ENCODE results near the gene CLTC.
"Not testable (repeated sequence)": the region's sequence is repeated elsewhere in the genome, so short reads cannot be mapped to it uniquely, and the experiment has no call there.

Gene CLTC

DNA sequence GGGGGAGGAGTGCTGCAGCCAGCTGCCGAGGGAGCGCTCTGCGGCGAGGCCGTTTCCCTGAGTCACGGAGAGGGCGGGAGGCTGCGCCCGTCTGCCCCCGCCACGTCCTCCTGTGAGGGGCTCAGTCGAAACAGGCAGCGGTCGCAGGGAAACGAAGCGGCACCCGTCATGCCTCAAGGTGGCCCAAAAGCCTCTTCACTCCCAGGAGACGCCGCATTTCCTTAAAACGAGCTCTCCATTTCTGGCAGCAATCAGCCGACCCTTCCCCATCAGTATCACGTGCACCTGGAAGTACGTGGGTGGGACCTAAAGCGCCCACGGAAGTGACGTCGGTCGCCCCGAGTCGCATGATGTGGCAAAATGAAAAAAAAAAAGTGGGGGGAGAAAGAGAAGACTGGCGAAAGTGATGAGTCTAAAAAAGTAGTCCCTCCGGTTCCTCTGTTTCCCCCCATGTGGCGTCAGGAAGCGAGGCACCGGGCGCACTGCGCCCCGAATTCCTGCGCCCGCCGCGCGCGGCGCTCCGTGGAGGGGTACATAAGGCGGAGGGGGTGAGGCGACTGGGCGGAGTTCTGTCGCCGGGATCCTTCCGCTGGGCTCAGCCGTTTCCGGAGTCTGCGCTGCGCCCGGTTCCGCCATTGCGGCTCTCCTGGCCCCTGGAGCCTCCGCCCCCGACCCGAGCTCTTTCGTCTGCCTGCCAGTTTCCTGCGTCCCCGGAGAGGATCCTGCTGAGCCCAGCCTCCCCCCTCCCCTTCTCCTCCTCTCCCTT, at the start of gene CLTC:
Gene CLTC (plus strand): TSS at position 598 of the 766 bp plus-strand sequence. CDS start 237 bp downstream, outside the sequence.
- DNase-seq, result peak; percentile 88

DNA sequence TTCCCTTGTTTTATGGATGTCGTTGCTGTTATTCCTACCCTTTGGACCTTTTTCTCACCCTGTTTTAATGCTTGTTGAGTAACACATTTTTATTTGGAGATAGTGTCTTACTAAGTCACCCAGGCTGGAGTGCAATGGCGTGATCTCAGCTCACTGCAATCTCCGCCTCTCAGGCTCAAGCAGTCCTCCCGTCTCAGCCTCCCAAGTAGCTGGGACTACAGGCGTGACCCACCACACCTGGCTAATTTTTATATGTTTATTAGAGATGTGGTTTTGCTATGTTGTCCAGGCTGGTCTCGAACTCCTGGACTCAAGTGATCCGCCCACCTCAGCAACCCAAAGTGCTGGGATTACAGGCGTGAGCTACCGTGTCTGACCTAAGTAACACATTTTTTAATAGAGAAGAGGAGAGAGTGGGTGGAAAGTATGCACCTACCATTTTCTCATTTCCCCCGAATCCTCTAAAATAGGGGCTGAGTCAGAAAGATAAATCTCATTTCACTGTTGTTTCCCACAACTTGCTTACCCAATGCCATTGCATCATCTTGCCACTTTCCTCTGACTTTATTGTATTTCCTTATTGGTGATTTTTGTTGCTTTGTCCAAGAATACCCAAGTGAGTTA, 47.3 kb upstream of the CLTC start:
- DNase-seq, result no peak

DNA sequence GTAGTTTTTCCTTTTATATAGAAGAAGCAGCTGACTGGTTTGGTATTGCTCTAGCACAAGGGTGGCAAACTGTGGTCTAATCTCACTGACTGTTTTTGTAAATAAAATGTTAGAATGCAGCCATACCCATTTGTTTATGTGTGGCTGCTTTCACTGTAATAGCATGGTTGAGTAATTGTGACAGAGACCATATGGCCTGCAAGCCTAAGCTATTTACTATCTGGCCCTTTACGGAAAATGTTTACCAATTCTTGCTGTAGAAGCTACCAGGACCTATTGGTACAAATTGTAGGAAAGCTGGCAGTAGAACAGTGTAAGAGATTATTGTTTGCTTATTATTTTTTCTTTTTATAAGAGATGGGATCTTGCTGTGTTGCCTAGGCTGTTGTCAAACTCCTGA, 35.5 kb upstream of the CLTC start:
- not testable (repeated sequence) for DNase-seq

DNA sequence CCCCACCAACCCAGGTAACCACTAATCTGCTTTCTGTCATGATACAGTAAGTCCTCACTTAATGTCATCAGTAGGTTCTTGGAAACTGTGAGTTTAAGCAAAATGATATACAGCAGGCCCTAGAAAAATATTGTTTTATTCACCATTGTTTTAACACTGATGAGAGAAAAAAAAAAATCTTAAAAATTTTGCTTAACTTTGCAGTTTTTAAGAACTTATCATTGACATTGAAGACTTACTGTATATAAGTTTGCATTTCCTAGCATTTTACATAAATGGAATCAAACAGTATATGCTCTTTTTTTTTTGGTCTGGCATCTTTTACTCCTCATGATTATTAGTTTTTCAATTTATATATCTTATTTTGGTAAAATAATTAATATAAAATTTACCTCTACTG, 19.5 kb upstream of the CLTC start:
- no peak for DNase-seq

DNA sequence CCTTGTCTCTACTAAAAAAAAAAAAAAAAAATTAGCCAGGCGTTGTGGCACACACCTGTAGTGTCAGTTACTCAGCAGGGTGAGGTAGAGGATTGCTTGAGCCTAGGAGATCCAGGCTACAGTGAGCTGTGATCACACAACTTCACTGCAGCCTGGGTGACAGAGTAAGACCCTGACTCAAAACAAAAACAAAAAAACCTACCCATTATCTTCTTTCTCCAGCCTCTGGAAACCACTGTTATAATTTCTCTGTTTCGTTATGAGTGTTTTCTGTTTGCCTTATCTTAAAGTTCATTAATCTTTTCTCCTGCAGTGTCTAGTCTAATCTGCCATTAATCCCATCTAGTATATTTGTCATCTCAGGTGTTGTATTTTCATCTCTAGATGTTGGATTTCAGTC, 18.6 kb upstream of the CLTC start:
- no peak for DNase-seq

DNA sequence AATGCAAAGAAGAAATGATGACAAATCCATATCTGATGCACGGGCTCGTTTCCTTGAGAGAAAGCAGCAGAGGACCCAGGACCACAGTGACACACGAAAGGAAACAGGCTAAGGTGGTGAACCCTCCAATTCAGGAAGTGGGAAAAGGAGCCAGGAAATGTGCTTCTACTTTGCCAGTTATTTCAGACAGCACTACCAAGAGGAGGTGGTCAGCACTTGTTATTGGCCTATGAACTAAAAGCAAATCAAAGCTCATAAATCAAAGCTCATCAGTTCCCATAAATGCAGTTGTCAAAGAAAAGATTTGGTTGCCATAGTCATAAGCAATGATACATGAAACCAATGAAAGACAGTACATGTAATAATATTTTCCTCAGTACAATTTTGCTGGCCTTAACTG, 12.6 kb upstream of the CLTC start:
- no peak for DNase-seq

DNA sequence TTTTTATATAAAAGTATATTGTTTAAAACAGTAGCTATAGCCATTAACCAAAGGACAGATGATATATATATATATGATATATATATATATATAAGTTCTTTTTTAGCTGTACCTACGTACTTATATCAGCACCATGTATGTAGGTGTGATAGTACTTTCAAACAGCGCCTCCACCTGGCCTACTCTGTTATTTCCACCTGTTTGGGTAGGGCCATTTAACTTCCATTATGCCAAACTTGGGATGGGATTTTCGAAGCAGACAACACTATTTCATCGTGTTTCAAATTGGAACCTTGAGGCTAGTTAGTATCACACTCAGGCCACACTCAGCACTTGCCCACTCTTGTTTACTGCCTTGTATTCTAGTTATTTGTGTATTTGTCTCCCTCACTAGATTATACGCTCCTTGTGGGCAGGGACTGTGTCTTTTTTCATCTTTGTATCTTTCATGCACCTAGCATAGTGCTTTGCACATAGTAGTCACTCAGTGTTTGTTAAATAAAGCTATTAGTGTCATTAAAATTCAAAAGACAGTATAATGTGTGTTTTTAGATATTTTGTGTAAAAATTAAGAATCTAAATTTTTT, 11.8 kb upstream of the CLTC start:
- DNase-seq, result no peak

DNA sequence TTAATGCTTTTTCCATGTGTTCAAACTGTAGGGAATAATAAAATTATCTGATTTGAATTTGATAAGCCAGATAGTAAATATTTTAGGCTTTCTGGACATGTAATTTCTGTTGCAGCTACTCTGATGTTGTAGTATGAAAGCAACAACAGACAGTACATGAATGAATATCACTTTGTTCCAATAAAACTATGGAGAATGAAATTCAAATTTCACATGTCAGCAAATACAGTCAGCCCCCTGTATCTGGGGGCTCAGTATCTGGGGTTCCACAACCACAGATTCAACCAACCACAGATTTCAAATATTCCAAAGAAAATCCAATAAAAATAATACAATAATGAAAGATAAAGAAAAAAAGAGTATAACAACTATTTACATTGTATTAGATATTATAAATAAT, 8.2 kb upstream of the CLTC start:
- no peak for DNase-seq

DNA sequence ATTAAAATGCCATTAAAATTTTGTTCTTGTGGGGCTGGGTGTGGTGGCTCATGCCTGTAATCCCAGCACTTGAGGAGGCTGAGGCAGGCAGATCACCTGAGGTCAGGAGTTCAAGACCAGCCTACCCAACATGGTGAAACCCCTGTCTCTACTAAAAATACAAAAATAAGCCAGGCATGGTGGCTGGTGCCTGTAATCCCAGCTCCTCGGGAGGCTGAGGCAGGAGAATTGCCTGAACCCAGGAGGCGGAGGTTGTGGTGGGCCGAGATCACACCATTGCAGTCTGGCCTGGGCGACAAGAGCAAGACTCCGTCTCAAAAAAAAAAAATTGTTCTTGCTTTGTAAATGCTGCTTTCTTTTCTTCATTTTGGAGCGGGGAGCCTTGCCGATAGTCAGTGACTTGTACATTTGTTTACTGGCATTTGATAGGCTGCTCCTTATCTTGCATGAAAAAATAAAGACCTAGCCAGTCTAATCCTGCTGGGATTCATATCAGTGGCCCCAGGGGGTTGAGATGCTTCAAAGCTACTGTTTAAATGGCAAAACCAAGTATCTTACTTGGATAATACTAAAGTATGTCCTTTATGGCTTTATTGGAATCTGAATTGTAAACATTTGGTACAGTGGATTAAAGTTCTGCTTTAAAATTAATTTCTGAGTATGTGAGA, 3.3 kb upstream of the CLTC start:
- no peak for DNase-seq

DNA sequence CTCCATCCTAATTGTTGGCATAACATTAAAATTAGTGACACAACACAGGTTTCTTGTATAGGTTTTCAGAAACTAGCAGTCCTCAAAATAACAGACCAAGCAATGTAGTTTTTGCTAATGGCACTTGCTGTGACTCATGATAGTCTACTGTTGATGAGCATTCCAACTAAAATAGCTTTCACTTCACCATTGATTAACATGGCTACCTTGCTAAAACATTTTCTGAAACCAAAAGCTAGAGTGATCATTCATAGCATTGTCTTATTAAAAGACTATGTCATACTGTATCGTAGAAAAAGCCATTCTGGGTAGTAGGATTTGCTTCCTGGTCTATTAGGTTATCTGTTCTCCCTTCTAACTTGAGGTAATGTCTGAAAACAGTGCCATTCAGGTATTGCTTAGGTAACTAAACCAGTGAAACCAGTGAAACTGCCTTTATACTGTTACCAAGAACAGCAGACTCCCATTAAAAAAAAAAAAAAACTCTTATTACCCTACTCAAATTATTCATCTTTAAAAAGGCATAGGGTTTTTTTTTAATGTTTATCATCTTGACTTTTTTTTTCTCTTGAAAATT, 2.5 kb upstream of the CLTC start:
- no peak for DNase-seq

DNA sequence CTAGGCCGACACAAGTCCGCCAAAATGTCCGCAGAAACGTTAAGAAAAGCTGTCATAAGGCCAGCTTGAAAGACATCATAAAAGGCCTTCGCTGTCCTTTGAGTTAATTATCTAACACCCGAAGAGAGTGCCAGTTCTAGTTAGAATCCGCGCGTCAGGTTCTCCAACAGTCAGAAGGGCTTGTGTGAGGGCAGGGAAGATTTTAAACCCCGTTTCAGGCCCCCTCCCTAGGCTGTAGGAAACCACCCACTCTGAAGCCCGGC, 729 bp upstream of the CLTC start:
- DNase-seq, result no peak

DNA sequence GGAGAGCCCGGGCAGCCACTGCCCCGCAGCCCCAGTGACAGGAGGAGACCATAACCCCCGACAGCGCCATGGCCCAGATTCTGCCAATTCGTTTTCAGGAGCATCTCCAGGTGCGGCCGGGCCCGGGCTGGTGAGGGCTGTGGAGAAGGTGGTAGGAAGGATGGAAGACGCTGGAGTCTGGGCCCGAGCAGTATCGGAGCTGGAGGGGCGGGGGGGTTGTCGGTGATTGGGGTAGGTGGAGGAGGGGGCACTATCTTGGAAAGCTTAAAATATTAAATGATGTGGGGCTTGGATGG, 317 bp downstream of the CLTC start:
- no peak for DNase-seq

DNA sequence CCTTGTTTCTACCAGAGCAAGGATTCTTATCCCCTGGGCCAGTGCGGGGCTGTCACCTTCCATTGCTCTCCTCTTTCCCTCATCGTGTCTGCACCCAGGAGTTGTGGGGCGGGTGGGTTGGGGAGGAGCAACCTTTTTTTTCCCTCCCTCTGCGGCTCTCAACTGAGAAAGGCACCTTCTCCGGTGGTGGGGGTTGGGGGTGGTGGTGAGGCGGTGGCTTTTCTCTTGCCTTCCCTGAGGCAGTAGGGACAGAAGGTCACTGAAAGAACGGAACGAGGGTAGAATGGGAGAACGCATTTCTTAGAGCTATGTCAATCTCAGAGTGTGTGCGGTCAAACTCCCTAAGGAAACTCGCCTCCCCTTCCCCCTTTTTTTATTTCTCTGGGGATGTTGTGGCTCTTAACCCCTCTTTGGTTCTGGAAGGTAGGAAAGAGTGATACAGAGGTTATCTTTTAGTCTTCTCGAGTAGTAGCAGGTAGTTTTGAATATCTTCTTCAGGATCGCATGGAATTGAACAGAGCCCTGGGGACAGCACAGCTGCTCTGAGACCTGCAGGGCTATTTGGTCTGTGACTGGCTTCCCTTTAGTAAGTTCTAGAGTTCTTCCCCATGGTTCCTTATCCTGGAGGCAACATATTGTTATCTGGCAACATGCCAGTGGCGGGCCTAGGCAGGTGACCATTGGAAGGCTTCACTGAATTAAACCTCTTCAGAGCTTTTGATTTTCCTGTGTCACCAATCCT, 994 bp downstream of the CLTC start:
- peak; percentile 21 for DNase-seq

DNA sequence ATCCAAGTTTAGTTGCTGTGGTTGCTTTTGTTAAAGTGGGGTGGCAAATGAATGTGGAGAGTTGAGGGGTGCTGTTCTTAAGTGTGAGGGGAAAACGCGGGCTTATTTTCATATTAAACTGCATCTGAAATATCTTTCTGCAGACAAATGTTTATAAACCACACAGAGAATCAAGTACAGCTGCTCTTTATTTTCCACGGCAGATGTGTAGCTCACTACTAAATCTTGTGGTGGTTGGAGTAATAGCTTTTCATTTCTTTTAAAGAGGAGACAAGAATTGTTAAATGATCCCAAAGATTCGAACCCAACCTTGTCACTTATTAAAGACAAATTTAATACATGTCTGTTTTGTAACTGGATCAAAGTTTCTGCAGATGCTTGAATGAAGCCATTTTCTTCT, 2.1 kb downstream of the CLTC start:
- DNase-seq, result no peak

DNA sequence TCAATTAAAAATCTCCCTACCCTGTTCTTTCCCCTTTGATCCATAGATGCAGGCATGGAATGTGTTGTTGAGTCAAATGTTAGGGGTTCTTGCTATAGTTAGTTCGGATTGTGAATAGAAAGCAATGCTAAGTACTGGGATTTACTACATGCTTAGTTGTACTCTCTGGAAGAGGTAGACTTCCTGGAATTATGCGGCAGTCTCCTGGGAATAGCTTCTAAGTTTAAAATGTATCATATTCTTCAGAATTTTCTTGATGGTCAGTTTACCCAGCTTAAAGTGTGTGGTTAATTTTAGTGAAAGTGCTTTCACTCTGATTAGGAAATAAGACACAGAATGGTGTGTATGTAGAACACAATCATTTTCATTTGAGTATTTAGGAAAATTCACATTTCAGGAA, 3.5 kb downstream of the CLTC start:
- no peak for DNase-seq

DNA sequence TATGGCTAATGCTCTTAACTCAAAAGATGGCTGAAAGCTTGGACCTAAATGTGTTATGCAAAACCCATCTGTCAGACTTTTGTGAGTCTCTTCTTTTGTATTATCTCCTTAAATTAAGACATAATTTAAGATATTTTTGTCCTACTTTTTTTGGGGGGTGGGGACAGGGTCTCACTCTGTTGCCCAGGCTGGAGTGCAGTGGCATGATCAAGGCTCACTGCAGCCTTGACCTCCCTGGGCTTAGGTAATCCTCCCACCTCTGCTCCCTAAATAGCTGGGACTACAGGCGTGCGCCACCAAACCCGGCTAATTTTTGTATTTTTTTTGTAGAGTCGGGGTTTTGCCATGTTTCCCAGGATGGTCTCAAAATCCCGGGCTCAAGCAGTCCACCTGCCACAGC, 7.1 kb downstream of the CLTC start:
- no peak for DNase-seq

DNA sequence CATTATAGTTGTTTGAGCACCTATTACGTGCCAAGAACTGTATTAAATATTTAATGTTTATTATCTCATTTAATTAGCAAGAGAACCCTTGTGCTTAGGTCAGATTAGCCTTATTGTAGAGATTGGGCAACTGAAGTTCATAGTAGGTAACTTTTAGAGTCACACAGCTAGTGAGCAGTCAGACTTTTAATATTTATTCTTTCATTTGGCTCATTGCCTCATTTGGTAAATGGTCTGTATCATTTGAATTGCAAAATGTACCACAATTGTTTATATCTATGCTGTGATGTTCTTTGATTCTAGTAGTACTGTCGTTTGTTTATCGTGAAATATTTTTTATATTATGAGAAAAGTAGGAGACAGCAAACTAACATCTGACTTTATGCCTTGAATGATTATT, 7.6 kb downstream of the CLTC start:
- DNase-seq, result no peak

DNA sequence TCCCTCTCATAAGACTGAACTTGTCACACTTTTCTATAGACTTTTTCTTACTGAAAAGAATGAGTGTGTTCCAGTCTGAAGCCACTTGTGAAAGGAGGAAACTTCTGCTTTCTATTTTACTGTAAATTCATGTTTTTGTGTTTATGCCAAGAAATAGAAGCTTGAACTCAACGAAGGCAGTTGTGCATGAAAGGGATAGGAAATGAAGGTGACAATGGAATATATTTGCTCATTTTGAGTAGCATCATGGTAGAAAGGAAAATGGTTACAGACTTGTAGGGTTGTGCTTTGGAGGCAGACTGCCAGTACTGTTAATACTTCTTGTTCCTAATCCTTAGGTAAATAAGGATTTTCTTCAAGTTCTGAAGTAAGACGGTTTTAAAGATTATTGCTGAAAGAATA, 8.1 kb downstream of the CLTC start:
- DNase-seq, result no peak

DNA sequence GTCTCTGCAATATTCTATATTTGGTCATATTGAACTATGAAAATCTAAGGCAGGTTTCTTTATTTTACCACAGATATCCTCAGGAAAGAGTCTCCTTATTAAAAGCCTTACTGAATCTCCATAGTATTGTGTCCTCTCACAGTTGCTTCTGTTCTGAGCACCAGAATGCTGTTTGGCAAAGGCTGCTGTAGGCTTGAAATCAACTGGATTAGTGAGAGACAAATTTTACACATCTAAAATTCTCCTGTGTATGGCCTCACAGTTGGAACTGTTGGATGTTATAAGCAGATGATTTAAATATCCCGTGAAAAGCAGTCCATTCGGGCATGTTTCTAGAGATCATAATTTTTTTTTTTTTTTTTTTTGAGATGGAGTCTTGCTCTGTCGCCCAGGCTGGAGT, 9.5 kb downstream of the CLTC start:
- DNase-seq, result no peak

DNA sequence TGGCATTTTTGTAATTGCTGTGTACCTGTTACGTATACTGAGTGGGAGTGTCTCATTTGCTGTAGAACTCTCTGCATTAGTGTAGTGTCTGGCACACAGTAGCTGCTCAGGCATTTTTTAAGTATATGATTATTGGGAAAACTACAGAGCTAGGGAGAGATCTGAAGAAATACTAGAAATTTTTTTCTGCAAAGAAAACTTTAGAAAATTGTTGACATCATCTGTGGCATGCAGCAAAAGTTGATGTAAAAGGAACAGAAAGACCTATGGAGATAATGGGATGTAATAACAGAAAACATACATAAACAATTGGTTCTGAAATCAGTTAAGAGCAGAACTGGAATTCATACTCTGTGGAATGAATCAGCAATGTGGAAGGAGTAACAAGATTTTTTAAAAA, 11.6 kb downstream of the CLTC start:
- DNase-seq, result no peak

DNA sequence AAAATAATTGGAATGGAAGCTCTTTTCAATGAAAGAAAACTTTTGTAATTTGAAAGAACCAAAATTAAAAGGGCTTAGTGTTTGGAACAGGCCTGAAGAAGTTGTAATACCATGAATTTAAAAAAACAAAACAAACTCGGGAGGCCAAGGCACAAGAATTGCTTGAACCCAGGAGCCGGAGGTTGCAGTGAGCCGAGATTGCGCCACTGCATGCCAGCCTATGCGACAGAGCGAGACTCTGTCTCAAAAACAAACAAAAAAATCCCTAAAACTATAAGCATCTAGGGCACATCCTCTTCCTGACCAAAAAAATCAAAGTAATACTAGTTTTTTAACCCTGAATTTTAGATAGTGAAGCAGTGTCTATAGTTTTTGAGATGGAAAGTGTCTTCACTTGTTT, 12.7 kb downstream of the CLTC start:
- no peak for DNase-seq

DNA sequence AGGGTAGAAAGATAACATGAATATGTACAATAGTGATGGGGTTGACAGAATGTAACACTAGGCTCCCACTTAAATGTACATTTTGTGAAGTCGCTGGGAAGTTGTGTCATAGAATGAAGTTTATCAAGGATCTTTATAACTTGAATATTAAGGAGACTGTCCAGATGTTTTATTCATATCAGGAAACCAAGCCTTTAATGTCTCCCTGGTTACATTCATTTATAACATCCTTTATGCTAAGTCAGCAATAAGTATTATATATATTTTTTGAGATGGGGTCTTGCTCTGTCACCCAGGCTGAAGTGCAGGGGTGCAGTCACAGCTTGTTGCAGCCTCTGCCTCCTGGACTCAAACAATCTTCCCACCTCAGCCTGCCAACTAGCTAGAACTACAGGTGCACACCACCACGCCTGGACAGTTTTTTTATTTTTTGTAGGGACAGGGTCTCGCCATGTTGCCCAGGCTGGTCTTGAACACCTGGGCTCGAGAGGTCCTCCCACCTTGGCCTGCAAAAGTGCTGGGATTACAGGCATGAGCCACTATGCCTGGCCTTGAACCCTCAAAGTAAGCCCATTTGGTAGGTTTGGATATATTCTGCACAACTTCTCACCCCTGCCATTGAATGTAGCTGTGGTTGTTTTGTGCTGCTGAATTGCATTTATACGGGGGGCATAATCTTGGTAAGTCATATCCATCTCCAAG, 14.1 kb downstream of the CLTC start:
- no peak for DNase-seq
